Ovary (tissue), 9 donors: ENCODE measurements around the gene ACAD8. TPM values are rescaled to one million over a fixed set of nuclear protein-coding genes. Genes with fewer than 3 reads are reported as not detected.
"Not testable (repeated sequence)": the region's sequence is repeated elsewhere in the genome, so short reads cannot be mapped to it uniquely, and the experiment has no call there.

Experiments used
- DNase-seq, 5 donors: peaks; one replicate each; pipeline ENCODE4 v3.0.0-alpha.2; 2019 to 2020
- H3K27ac ChIP-seq, 2 donors: fragments of 200-600 bp; one replicate each; pipeline versions ENCODE4 v1.5.1 to v1.8.0; 2019 to 2022
- H3K27me3 ChIP-seq: fragments of 200-600 bp; one replicate; pipeline ENCODE4 v1.8.0; 2022
- H3K36me3 ChIP-seq: fragments of 200-600 bp; sonication (generic); one replicate; pipeline ENCODE4 v1.5.1; 2019
- H3K4me1 ChIP-seq: one replicate; pipeline ENCODE4 v1.8.1; 2013; ENCODE audit warnings: mild to moderate bottlenecking, moderate library complexity; ENCODE audit not compliant: insufficient read depth
- H3K4me3 ChIP-seq: fragments of 200-600 bp; sonication (generic); one replicate; pipeline ENCODE4 v1.5.1; 2017
- H3K9me3 ChIP-seq, 2 donors: fragments of 200-600 bp in 1 of 2; sonication (generic) in 1 of 2; one replicate each; pipeline versions ENCODE4 v1.5.1 to v1.8.1; 2013 to 2019; ENCODE audit warnings: mild to moderate bottlenecking in 1 of 2, moderate library complexity in 1 of 2
- EP300 ChIP-seq: sonication (generic); formaldehyde crosslinking; IDR thresholded peaks from one replicate; pipeline ENCODE4 v1.6.1; 2017; ENCODE audit warnings: antibody characterized with exemption
- POLR2A ChIP-seq: fragments of 450-650 bp; IDR thresholded peaks from one replicate; pipeline ENCODE4 v1.6.1; 2017; ENCODE audit warnings: antibody characterized with exemption, mild to moderate bottlenecking, moderate library complexity
- WGBS, 3 donors: extraction: QIAGEN DNeasy Blood & Tissue Kit in 1 of 3; methylation state at CpG; one replicate each; pipeline versions ENCODE4 v1.1.5 to v1.1.7; 2013 to 2017; 5-methylcytosine and 5-hydroxymethylcytosine counted together
- intact Hi-C, 4 donors: fragments of 100-400 bp; cut with DNase I; formaldehyde crosslinking; loops; one replicate each; pipeline versions ENCODE4 v1.11.0 to v1.15.1; 2022 to 2023
- polyA plus RNA-seq, 2 donors: library from polyadenylated mRNA; stranded (reverse); fragments of 200-250 nt in 1 of 2; fragments of 350-450 nt in 1 of 2; fragmentation: Illumina TruSeq in 1 of 2; extraction: RNeasy Lipid Tissue Mini Kit (QIAGEN cat#74804) in 1 of 2; gene quantifications; one replicate each; pipeline ENCODE4 v1.2.3, GENCODE V29; 2013 to 2014
- total RNA-seq, 7 donors: library from RNA; depleted of rRNA in 2 of 7; stranded (reverse); fragments of >200 nt in 2 of 7; fragmentation: NEBNext Ultra II Directional in 3 of 7; extraction: Animal tissue kit (Norgen Biotek cat#: 25700) in 3 of 7; gene quantifications; one replicate each; pipeline versions ENCODE4 v1.1.0 to v1.2.4, GENCODE V29; 2016 to 2023
- TF ChIP-seq, protein P1 (sequence below), 3 donors: fragments of 450-650 bp in 2 of 3; fragments of 200-600 bp in 1 of 3; IDR thresholded peaks; one replicate each; pipeline versions ENCODE4 v1.5.1 to v1.8.0; 2016 to 2022; ENCODE audit warnings: antibody characterized with exemption in 3 of 3, mild to moderate bottlenecking in 1 of 3
- donor health status: DM: no; HTN: no; CAD: no; lungs with moderate emphysema.
- donor health status: DM: no; HTN: no; CAD: no.
- donor health status: Bipolar disorder and iron deficiency.
- donor health status: DM: yes; HTN: yes; CAD: no.
- donor health status: DM: no; HTN: no; CAD: no.
- donor health status: DM: yes; HTN: yes; CAD: no.

The ACAD8 gene
- total and polyA plus RNA-seq, 9 donors = 14.4 to 27.5 (median 20.4) TPM

DNA sequence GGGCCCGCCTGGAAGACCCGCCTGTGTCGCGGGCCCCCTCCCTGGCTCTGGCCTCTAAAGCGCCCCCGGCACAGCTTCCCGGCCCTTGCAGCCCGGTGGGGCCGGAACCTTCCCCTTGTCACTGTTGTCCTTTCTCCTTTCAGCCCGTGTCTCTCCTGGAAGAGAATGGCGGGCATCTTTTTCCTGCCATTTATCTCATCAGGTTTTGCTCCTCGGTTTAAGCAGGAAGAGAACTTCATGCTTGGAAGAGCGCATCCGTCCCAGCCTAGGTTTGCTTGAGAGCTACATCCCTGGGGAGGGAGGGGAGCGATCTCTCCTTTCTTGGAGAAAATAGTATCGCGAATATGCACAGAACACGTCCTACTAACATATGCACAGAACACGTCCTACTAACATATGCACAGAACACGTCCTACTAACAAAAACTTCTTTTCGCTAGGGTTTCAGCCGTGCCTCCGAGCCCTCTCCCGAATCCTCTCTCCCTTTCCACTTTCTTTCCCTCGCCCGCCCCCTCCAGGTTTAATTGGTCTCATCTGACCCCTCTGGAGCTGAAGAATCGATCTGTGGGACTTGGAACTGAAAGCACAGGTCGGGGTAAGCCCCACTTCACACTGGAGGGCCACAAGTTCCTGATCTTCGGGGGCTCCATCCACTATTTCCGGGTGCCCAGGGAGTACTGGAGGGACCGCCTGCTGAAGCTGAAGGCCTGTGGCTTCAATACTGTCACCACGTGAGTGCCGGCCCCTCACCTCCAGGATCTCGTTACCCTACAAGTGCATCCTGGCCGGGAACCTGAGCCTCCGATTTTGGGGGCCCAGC lies 24.0 kb downstream of the ACAD8 start:
- no peak overlapping the region for H3K4me3 ChIP-seq
- H3K27me3 ChIP-seq = no peaks in the 10 kb centered on the region
- H3K9me3 ChIP-seq = peaks cover 0 to 3% of the 10 kb centered on the region in 2 donors
- no peaks in the 10 kb centered on the region for H3K36me3 ChIP-seq
- intact Hi-C loops = no loop called here
- H3K4me1 ChIP-seq = peaks cover 6% of the 10 kb centered on the region
- 14 to 16% (median 14%) methylated on average over 36 of the region's 36 CpGs for WGBS, 3 donors
- no peak overlapping the region for H3K27ac ChIP-seq
- TF ChIP-seq EP300 = no peak
- no peak for TF ChIP-seq POLR2A
- DNase-seq = no peak

DNA sequence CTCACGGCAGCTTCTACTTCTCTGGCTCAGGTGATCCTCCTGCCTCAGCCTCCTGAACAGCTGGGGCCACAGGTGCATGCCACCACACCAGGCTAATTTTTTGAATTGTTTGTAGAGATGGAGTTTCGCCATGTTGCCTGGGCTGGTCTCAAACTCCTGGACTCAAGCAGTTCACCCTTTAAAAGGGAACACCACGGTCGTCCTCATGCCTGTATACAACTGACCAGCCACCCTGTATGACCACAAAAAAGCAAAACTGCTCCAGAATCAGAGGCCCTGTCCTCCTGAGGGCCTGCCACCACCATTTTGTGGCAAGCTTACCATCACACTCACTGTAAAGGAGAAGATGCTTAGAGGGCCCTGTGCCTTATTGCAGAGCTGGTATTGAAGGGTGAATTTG lies 25.0 kb downstream of the ACAD8 start:
- H3K4me3 ChIP-seq = no peak overlapping the region
- TF ChIP-seq POLR2A = no peak
- TF ChIP-seq, protein P1, sequence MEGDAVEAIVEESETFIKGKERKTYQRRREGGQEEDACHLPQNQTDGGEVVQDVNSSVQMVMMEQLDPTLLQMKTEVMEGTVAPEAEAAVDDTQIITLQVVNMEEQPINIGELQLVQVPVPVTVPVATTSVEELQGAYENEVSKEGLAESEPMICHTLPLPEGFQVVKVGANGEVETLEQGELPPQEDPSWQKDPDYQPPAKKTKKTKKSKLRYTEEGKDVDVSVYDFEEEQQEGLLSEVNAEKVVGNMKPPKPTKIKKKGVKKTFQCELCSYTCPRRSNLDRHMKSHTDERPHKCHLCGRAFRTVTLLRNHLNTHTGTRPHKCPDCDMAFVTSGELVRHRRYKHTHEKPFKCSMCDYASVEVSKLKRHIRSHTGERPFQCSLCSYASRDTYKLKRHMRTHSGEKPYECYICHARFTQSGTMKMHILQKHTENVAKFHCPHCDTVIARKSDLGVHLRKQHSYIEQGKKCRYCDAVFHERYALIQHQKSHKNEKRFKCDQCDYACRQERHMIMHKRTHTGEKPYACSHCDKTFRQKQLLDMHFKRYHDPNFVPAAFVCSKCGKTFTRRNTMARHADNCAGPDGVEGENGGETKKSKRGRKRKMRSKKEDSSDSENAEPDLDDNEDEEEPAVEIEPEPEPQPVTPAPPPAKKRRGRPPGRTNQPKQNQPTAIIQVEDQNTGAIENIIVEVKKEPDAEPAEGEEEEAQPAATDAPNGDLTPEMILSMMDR (IDR thresholded peaks at IDR 0.05) = no peak
- H3K27me3 ChIP-seq = no peaks in the 10 kb centered on the region
- no peaks in the 10 kb centered on the region for H3K36me3 ChIP-seq
- H3K4me1 ChIP-seq = peaks cover 6% of the 10 kb centered on the region
- peaks cover 0 to 3% of the 10 kb centered on the region in 2 donors for H3K9me3 ChIP-seq
- no peak overlapping the region for H3K27ac ChIP-seq
- intact Hi-C loops = no loop called here
- WGBS, 3 donors = 90 to 99% (median 98%) methylated on average over 4 of the region's 4 CpGs
- no peak for DNase-seq

DNA sequence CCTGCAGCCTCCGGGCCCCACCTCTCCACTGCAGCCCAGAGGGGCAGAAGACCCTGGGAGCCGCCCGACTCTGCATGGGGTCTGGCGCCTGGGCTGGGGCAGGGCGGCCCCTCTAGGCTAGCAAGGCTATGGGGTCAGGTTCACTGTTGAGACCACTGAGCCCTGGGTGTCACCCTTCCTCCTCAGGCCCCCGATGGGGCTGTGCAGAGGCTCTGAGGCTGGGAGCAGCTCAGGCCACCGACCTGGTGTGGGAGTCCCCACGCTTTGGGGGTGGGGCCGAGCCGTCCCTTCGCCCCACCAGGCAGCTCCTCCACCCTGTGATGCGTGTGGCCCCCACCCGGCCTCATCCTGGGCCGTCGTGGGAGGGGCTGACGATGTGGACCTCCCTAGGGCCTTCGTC lies 28.3 kb downstream of the ACAD8 start:
- 85 to 89% (median 89%) methylated on average over 3 to 15 of the region's 17 CpGs for WGBS, 3 donors
- intact Hi-C loops = not testable (repeated sequence)

DNA sequence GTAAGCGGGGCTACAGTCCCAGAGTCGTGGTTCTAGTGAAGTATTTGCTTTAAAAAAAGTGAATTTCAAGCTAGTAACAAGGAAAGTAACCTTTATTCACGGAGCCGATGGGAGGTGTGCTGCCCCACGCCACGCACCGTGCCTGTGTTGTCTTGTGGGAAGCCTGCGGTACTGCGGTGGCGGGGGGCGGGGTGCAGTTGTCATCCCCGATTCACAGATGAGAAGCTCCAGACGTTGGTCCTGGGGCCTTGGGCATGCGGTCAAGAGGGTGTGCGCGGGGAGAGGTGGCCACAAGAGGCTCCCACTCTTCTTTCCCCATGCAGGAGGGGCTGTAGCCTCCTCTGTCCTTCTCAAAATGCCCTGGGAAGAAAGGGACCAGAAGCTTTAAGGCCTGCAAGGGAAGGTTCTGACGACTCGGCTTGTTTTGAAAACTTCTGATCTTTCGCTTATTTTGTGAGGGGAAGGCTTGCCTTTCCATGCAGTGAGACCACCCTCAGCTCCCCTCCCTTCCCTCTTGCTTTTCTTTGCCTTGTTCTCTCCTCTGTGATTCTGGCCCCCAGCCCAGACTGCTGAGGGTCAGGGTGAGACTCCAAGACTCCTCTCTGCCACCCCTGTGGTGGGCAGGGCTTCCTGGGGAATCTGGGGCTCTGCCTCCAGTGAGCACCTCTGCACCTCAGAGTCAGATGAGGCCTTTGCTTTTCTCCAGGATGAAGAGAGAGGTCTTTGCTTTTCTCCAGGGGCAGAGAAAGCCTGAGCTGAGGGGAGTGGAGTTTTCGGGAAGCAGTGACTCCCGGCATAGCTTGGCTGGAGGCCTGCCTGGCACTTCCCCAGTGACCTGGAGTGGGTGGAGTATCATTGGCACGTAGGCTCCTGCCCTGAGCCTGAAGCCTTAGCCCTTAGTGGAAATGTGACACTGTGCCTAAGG lies 29.0 kb downstream of the ACAD8 start:
- no peaks in the 10 kb centered on the region for H3K36me3 ChIP-seq
- TF ChIP-seq, protein P1 (IDR thresholded peaks at IDR 0.05) = no peak
- TF ChIP-seq POLR2A (no peak), EP300 (no peak)
- no peaks in the 10 kb centered on the region for H3K27me3 ChIP-seq
- no peak for DNase-seq
- H3K4me3 ChIP-seq = no peak overlapping the region
- no peak overlapping the region for H3K27ac ChIP-seq
- WGBS, 3 donors = 72 to 77% (median 73%) methylated on average over 22 of the region's 22 CpGs
- intact Hi-C loops = no loop called here
- H3K9me3 ChIP-seq = peaks cover 0 to 3% of the 10 kb centered on the region in 2 donors
- H3K4me1 ChIP-seq = no peaks in the 10 kb centered on the region

More for the DNA sequence above, 28.3 kb downstream of the ACAD8 start:
- not testable (repeated sequence) for H3K4me1 ChIP-seq, H3K27me3 ChIP-seq, H3K27ac ChIP-seq, H3K9me3 ChIP-seq, H3K36me3 ChIP-seq, H3K4me3 ChIP-seq, DNase-seq

DNA sequence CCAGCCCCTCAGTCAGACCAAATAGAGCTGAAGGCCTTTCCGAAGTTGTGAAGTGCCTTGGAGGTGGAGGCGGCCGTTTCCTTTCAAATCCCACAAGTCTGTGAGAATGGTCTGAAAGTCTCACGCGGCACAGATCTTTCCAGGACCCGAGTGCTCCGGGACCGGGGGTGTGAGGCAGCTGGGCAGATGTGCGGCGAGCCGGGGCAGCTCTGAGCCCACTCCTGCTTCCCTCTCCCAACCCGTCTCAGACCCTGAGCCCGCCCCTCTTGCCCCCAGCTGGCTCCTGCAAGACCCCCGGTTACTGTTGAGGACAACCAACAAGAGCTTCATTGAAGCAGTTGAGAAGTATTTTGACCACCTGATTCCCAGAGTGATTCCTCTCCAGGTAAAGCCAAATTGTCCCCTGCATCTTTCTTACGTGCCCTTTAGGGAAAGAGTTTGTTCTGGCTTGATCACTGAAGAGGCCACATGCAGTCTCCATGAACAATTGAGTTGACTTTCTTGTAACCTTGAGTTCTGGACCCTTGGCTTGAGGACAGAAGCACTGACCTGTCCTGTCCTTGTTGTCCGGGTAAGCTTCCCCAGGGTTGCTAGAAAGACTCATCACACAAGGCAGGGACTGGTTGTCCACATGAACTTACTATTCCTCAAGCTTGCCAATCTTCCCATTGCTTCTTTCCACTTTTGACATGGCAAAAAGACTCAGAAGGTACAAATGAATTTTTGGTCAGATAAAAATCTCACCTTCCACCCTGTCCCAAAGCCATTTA lies 30.3 kb downstream of the ACAD8 start:
- H3K27me3 ChIP-seq = no peaks in the 10 kb centered on the region
- no peaks in the 10 kb centered on the region for H3K36me3 ChIP-seq
- TF ChIP-seq, protein P1 (IDR thresholded peaks at IDR 0.05) = no peak
- TF ChIP-seq POLR2A (no peak), EP300 (no peak)
- H3K4me1 ChIP-seq = no peaks in the 10 kb centered on the region
- intact Hi-C loops = no loop called here
- no peak overlapping the region for H3K27ac ChIP-seq
- 76 to 86% (median 82%) methylated on average over 16 of the region's 16 CpGs for WGBS, 3 donors
- H3K4me3 ChIP-seq = no peak overlapping the region
- DNase-seq = no peak
- no peaks in the 10 kb centered on the region for H3K9me3 ChIP-seq

DNA sequence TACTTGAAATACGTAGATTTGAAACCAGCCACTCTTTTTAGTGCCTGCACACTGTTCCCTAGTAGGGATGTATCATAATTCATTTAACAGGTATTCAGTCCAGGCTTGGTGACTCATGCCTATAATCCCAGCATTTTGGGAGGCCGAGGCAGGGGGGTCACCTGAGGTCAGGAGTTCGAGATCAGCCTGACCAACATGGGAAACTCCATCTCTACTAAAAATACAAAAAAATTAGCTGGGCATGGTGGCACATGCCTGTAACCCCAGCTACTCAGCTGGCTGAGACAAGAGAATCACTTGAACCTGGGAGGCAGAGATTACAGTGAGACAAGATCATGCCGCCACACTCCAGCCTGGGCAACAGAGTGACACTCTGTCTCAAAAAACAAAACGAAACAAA lies 31.0 kb downstream of the ACAD8 start:
- intact Hi-C loops, H3K36me3 ChIP-seq, H3K4me1 ChIP-seq, H3K27ac ChIP-seq, H3K9me3 ChIP-seq, H3K4me3 ChIP-seq, H3K27me3 ChIP-seq, DNase-seq: not testable (repeated sequence)
- 86 to 90% (median 90%) methylated on average over 5 of the region's 5 CpGs for WGBS, 3 donors
